ENCODE results near the gene DCC.
A peak's percentile ranks its signal among the peaks of the same experiment; 100 is the strongest.
"Not testable (repeated sequence)": the region's sequence is repeated elsewhere in the genome, so short reads cannot be mapped to it uniquely, and the experiment has no call there.

DCC gene

GRCh38 chr18:52352920-52353319 lies 12.9 kb downstream of the DCC start:
- DNase-seq (ENCODE audit: low spot score): no peak

DNA sequence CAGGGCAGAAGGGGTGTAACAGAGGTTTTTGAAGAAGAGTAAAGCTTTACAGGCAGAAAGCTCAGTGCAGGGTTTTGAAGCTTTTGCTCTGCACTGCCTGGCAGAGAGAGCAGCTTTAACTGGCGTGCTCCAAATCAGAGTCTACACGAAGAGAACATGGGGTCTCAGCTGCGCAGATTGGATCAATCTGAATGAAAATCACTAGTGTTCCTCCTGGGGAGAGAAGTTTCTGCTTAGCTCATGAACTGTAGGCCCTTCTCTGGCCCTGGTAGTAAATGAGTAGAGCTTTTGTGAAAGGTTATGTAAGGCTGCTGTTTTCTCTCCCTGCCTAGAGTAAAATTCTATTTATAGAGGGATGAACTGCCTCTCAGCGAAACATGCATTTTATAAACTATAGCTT lies 13.6 kb downstream of the DCC start:
- peak; percentile 80 for DNase-seq (ENCODE audit: low spot score)

- DNase-seq (ENCODE audit: low spot score): no peak
These were observed 23.9 kb downstream of the DCC start for GRCh38 chr18:52363861-52364260.

DNA sequence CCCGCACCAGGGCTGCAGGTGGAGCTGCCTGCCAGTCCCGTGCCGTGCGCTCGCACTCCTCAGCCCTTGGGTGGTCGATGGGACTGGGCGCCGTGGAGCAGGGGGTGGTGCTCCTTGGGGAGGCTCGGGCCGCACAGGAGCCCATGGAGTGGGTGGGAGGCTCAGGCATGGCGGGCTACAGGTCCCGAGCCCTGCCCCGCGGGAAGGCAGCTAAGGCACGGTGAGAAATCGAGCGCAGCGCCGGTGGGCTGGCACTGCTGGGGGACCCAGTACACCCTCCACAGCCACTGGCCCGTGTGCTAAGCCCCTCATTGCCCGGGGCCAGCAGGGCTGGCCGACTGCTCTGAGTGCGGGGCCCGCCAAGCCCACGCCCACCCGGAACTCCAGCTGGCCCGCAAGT lies 26.9 kb downstream of the DCC start:
- DNase-seq (ENCODE audit: low spot score): not testable (repeated sequence)

GRCh38 chr18:52367953-52368742 lies 28.2 kb downstream of the DCC start:
- no peak for DNase-seq (ENCODE audit: low spot score)

- peak; percentile 62 for DNase-seq (ENCODE audit: low spot score)
These were observed 30.8 kb downstream of the DCC start for GRCh38 chr18:52370841-52371240.

- DNase-seq (ENCODE audit: low spot score): no peak
These were observed 36.1 kb downstream of the DCC start for GRCh38 chr18:52376104-52376503.

GRCh38 chr18:52377094-52377493 lies 37.1 kb downstream of the DCC start:
- DNase-seq (ENCODE audit: low spot score): no peak

DNA sequence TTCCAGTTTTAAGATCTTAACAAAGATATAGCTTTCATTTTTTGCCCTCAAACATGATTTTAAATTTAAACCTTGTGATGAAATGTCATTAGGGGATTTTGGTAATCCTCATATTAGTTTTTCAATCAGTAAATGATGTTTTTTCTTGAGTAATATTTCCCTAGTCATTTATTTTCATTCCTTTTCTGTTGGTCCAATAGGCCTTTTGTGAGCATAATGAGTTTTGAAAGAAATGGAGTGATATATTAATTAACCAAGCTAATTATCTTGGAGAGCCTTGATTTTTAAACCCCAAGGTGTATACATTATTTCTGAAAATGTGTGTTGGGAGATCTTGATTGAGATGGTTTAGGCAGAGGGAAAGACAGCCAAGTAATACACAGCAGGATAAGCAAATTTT lies 46.3 kb downstream of the DCC start:
- no peak for DNase-seq (ENCODE audit: low spot score)

DNA sequence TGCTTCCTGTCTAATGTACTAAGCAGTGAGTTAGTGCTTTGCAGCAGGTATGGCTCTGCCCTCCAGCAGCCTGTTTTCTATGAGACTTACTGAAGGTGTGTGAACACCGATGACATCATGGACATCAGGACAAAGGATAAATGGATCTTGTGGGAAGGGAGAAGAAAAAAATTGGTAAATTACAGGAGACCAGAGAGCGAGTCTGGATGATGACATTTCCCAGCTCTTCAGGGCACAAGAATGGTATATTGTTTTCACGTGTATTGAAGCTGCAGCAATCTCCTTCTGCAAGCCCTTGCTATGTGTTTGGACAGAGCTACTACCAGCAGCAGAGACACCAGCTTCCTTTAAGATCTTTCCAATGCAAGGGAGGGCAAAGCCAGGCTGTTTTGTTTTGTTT lies 47.2 kb downstream of the DCC start:
- no peak for DNase-seq (ENCODE audit: low spot score)

- DNase-seq (ENCODE audit: low spot score): peak; percentile 31
These were observed 52.0 kb downstream of the DCC start for GRCh38 chr18:52391810-52392559.

DNA sequence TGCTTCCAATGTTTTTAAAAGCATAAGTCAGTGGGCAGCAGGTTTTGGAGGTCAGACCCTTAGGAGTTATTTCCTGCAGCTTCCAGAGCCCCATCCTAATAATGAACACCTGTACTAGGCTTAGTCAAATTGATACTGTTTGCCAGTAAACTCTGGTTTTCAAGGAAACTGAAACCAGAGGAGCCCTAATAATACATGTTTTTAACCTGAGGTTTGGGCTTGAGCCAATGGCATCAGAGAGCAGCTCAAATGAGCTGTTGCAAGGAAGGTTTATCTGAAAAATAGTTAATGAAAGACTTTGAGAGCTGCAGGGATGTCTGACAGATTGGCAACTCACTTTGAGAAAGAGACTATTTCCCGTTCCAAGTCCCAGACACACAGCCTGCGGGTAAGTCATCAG lies 54.6 kb downstream of the DCC start:
- DNase-seq (ENCODE audit: low spot score): no peak

GRCh38 chr18:52395146-52395852 lies 55.3 kb downstream of the DCC start:
- DNase-seq (ENCODE audit: low spot score): peak; percentile 66

DNA sequence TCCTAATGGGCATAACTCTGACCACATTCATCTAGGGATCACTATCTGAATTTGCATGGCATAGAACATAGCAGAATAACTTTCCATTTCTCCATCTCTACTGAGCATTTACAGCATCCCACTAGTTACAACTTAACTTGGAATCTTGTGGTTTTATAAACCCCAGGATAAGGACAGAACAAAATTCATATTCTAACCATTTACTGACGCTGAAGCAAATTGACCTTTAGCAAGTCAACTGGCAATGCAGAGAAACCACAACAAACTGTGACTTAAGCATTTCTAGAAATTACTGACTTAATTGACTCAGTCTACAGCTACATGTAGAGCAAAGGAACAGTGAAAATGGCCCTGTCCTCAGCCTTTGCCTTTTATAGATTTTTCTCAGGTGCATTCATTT lies 61.2 kb downstream of the DCC start:
- DNase-seq (ENCODE audit: low spot score): no peak

- no peak for DNase-seq (ENCODE audit: low spot score)
These were observed 62.8 kb downstream of the DCC start for GRCh38 chr18:52402814-52403213.

GRCh38 chr18:52403291-52404021 lies 63.5 kb downstream of the DCC start:
- DNase-seq (ENCODE audit: low spot score): no peak

- peak; percentile 29 for DNase-seq (ENCODE audit: low spot score)
These were observed 68.9 kb downstream of the DCC start for GRCh38 chr18:52408800-52409302.

- DNase-seq (ENCODE audit: low spot score): peak; percentile 25
These were observed 69.7 kb downstream of the DCC start for GRCh38 chr18:52409727-52410126.

DNA sequence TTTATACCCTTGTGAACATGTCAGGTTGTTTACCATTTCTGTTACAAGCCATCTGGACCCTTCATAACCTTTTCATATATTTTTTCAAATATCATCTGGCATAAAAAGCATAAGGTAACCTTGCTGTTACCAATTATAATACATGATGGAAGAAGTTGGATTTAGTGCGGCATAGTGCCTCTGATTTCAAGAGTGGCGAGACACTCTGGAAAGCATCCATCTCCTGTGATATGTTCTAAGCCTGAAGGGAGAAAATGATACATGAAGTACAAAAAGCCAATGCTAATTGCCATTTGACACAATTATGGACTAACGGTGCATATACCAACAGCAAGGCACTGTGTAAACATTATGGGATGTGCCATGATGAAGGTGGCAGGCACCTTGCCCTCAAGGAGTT lies 75.1 kb downstream of the DCC start:
- no peak for DNase-seq (ENCODE audit: low spot score)

DNA sequence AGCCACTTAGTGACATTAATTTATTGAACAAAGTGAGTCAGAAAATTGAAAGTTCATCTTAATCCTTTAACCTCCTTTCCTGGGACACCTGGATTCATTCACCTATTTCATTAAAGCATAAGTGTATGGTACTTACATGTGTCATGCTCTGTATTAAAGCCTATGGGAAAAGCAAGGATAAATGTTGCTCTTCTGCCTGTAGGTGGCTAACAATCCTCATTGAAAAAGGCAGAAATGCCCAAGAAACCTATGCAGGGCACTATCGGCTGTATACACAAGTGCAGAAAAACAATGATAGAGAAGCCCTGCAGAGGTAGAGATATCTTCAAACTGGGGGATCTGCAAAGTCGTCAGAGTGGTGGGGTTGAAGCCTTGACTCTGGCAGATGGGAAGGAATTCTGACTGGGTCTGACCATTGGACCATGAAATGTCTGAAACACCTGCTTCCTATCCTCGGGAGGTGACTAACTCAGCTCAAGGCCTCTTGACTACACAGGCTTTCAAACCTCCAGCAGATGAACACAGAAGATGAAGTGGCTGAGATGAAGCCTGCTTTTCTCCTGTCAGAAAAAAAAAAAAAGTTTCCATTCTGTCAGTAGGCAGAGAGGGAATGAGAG lies 83.1 kb downstream of the DCC start:
- DNase-seq (ENCODE audit: low spot score): no peak

DNA sequence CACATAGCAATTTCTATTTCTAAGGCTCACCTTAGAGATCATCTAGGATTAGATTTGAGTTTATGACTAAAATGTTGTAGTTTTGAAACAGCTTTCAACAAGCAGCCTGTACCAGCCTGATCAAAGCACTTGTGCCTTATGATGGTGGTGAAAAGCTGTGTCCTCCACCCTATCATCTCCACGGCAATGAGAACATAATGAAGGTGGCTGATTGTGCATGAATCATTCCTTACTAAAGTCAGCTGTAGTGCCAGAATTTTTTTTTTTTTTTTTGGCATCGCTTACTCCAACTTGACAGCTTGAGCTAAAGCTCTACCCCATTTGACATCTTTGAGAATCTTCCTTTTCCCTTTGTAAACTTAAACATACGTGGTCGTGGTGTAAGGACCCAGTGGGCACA lies 86.0 kb downstream of the DCC start:
- DNase-seq (ENCODE audit: low spot score): no peak

- DNase-seq (ENCODE audit: low spot score): no peak
These were observed 86.5 kb downstream of the DCC start for GRCh38 chr18:52426462-52426861.

Data from globus pallidus (tissue), 1 donor.